ENCODE data around the gene ATF7.

Gene ATF7

GRCh38 chr12:53532524-53533445 lies 93.4 kb downstream of the ATF7 start:
- H3K27ac ChIP-seq, result peak overlapping the region; percentile 25
- no peaks in the 10 kb centered on the region for H3K4me1 ChIP-seq (ENCODE audit: control insufficient read depth in 1 of 2, insufficient read depth in 1 of 2, low read depth in 1 of 2, low read length in 1 of 2)
- no peaks in the 10 kb centered on the region for H3K9me3 ChIP-seq
- H3K27me3 ChIP-seq, result no peaks in the 10 kb centered on the region
- peaks cover 96% of the 10 kb centered on the region for H3K36me3 ChIP-seq
- TF ChIP-seq, protein P1, sequence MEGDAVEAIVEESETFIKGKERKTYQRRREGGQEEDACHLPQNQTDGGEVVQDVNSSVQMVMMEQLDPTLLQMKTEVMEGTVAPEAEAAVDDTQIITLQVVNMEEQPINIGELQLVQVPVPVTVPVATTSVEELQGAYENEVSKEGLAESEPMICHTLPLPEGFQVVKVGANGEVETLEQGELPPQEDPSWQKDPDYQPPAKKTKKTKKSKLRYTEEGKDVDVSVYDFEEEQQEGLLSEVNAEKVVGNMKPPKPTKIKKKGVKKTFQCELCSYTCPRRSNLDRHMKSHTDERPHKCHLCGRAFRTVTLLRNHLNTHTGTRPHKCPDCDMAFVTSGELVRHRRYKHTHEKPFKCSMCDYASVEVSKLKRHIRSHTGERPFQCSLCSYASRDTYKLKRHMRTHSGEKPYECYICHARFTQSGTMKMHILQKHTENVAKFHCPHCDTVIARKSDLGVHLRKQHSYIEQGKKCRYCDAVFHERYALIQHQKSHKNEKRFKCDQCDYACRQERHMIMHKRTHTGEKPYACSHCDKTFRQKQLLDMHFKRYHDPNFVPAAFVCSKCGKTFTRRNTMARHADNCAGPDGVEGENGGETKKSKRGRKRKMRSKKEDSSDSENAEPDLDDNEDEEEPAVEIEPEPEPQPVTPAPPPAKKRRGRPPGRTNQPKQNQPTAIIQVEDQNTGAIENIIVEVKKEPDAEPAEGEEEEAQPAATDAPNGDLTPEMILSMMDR (IDR thresholded peaks at IDR 0.05), result no peak
- no peak overlapping the region for H3K4me3 ChIP-seq (ENCODE audit: low read depth in 1 of 2, low read length in 1 of 2)

DNA sequence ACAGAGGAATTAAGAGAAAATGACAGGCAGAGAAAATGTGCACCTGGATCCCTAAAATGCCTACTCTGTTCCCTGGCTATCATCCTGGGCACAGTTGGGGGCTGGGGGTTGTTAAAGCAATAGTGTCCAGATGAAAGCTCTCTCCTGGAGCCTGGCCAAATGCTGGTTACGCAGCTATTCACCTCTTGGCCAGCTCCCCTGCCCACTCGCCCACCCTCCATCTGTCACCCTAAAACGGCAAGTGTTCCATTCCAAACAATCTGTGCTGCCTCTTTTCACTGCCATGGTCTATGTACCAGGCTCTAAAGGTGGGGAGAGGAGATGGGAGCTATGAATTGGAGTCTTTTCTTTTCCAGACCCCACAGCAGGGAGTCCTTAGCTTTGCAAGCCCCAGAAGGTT lies 94.2 kb downstream of the ATF7 start:
- Histone ChIP-seq H3K9me3 (no peaks in the 10 kb centered on the region), H3K4me3 (ENCODE audit: low read depth in 1 of 2, low read length in 1 of 2) (no peak overlapping the region), H3K36me3 (peaks cover 96% of the 10 kb centered on the region), H3K27me3 (no peaks in the 10 kb centered on the region), H3K4me1 (ENCODE audit: control insufficient read depth in 1 of 2, insufficient read depth in 1 of 2, low read depth in 1 of 2, low read length in 1 of 2) (no peaks in the 10 kb centered on the region), H3K27ac (no peak overlapping the region)
- TF ChIP-seq, protein P1 (IDR thresholded peaks at IDR 0.05), result no peak

GRCh38 chr12:53530920-53531319 lies 95.3 kb downstream of the ATF7 start:
- H3K36me3 ChIP-seq, result peaks cover 92% of the 10 kb centered on the region
- no peaks in the 10 kb centered on the region for H3K27me3 ChIP-seq
- H3K4me1 ChIP-seq (ENCODE audit: control insufficient read depth in 1 of 2, insufficient read depth in 1 of 2, low read depth in 1 of 2, low read length in 1 of 2), result no peaks in the 10 kb centered on the region
- TF ChIP-seq, protein P1 (IDR thresholded peaks at IDR 0.05), result no peak
- H3K9me3 ChIP-seq, result no peaks in the 10 kb centered on the region
- no peak overlapping the region for H3K27ac ChIP-seq
- H3K4me3 ChIP-seq (ENCODE audit: low read depth in 1 of 2, low read length in 1 of 2), result no peak overlapping the region

DNA sequence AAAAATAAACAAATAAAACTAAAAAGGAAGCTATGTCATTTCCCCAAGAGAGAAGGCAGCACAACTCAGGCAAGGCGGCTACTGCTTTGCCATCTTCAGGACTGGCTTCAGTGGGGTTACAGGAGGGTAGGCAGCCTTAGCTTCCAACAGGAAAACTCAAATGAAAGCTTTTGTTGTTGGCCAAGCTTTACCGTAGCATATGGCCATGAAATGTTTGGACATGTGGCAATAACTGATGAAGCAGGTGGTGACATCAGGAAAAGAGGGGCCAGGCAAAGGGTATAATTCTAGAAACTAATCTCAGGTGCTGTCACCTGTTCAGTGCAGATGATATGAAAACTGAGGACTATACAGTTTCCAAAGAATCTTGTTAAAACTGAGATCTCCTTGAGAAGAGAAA lies 96.1 kb downstream of the ATF7 start:
- Histone ChIP-seq H3K36me3 (peaks cover 94% of the 10 kb centered on the region), H3K27me3 (no peaks in the 10 kb centered on the region), H3K4me3 (ENCODE audit: low read depth in 1 of 2, low read length in 1 of 2) (no peak overlapping the region), H3K27ac (no peak overlapping the region), H3K9me3 (no peaks in the 10 kb centered on the region), H3K4me1 (ENCODE audit: control insufficient read depth in 1 of 2, insufficient read depth in 1 of 2, low read depth in 1 of 2, low read length in 1 of 2) (no peaks in the 10 kb centered on the region)
- TF ChIP-seq, protein P1 (IDR thresholded peaks at IDR 0.05), result no peak

DNA sequence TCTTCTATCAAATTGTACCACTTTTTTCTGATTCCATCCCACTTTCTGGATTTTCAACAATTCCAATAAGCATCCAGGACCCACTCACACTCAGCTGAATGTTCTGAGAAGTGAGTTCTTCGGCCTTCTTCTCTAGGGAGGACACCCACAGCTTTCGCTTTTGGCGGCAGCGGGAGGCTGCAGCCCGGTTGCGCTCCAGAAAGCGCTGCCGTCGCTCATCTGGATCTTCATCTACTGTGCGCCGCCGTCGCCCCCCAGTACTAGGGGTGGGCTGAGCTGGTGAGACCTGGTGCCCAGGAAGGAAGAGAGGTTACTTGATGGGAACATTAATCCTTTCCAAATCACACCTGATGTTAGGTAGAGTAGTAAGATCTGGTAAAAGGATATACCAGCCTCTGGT lies 101.7 kb downstream of the ATF7 start:
- H3K4me1 ChIP-seq (ENCODE audit: control insufficient read depth in 1 of 2, insufficient read depth in 1 of 2, low read depth in 1 of 2, low read length in 1 of 2), result no peaks in the 10 kb centered on the region
- TF ChIP-seq, protein P1 (IDR thresholded peaks at IDR 0.05), result no peak
- no peak overlapping the region for H3K27ac ChIP-seq
- H3K4me3 ChIP-seq (ENCODE audit: low read depth in 1 of 2, low read length in 1 of 2), result no peak overlapping the region
- no peaks in the 10 kb centered on the region for H3K9me3 ChIP-seq
- H3K27me3 ChIP-seq, result no peaks in the 10 kb centered on the region
- peaks cover 94% of the 10 kb centered on the region for H3K36me3 ChIP-seq
